HCT116 (cell line): Measurements from ENCODE around the gene SPATS2L. TPM values are rescaled to one million over a fixed set of nuclear protein-coding genes. Genes with fewer than 3 reads are reported as not detected.
A peak's percentile ranks its signal among the peaks of the same experiment; 100 is the strongest.

Experiments used
- ATAC-seq: fragments of 200-7000 bp; cut with Tn5 transposase; 2 replicates; pipeline ENCODE4 v1.9.1; 2020; ENCODE audit warnings: mild to moderate bottlenecking, moderate library complexity
- BruUV-seq: library from RNA; stranded (reverse); fragments of 400-500 nt; replicated peaks from 2 replicates; lab custom pipeline; 2021; lab: Mats Ljungman, UMichigan
- CTCF ChIA-PET: fragments of 300-600 bp; sonication (Branson Sonifier 250); formaldehyde crosslinking; loops from one replicate; lab custom pipeline; 2021; ENCODE audit warnings: antibody characterized with exemption; lab: Charles Lee
- POLR2A ChIA-PET: fragments of 300-600, 350-600 bp; sonication (Branson Sonifier 250); formaldehyde crosslinking; loops from one replicate; lab custom pipeline; 2021; ENCODE audit warnings: antibody characterized with exemption; lab: Charles Lee
- RAD21 ChIA-PET, 2 experiments: fragments of 300-600 bp; sonication (Branson Sonifier 250); formaldehyde crosslinking; loops; one replicate each; lab custom pipeline; 2023; ENCODE audit warnings: low total read pairs in 2 of 2; ENCODE audit not compliant: uncharacterized antibody in 2 of 2, unreplicated experiment in 2 of 2, low non-redundant PET in 1 of 2; lab: Charles Lee
- DNase-seq: peaks from one replicate; pipeline ENCODE4 v3.0.0-alpha.2; 2010; ENCODE audit warnings: low read depth, low spot score
- H2AFZ ChIP-seq: fragments of 200-600 bp; shearing (Covaris generic), sonication (generic); 2 replicates; pipeline ENCODE4 v1.6.1; 2017; ENCODE audit warnings: low read depth, mixed run types, mixed read lengths, antibody characterized with exemption, low read length; ENCODE audit not compliant: poor library complexity, severe bottlenecking
- H3K27ac ChIP-seq: 2 replicates; pipeline ENCODE4 v1.5.1; 2012; ENCODE audit warnings: low read depth, low read length
- H3K27me3 ChIP-seq: fragments of 200-600 bp; sonication (generic); 2 replicates; pipeline ENCODE4 v1.6.1; 2016; ENCODE audit warnings: mixed run types, low read length, mixed read lengths; ENCODE audit not compliant: insufficient read depth
- H3K36me3 ChIP-seq, 2 experiments: fragments of 200-500 bp in 1 of 2; fragments of 200-600 bp in 1 of 2; sonication (Bioruptor generic) in 1 of 2; sonication (generic) in 1 of 2; 2 replicates each; pipeline versions ENCODE4 v1.5.1 to v1.6.1; 2014 to 2016; ENCODE audit warnings: low read length in 2 of 2, inconsistent platforms in 1 of 2, mixed read lengths in 1 of 2, mixed run types in 1 of 2; ENCODE audit not compliant: insufficient read depth in 2 of 2, control insufficient read depth in 1 of 2
- H3K4me1 ChIP-seq, 2 experiments: fragments of 200-600 bp in 1 of 2; sonication (generic) in 1 of 2; 2 replicates each; pipeline versions ENCODE4 v1.5.1 to v1.6.1; 2012 to 2017; ENCODE audit warnings: low read length in 2 of 2, inconsistent platforms in 1 of 2, mild to moderate bottlenecking in 1 of 2, mixed read lengths in 1 of 2, mixed run types in 1 of 2, moderate library complexity in 1 of 2; ENCODE audit not compliant: insufficient read depth in 2 of 2, control insufficient read depth in 1 of 2
- H3K4me2 ChIP-seq: fragments of 200-600 bp; sonication (generic); 2 replicates; pipeline ENCODE4 v1.6.1; 2017; ENCODE audit warnings: mixed run types, low read length, mixed read lengths
- H3K4me3 ChIP-seq, 2 experiments: fragments of 200-600 bp in 1 of 2; sonication (generic) in 1 of 2; replicated peaks in 1 of 2; 2 replicates each; pipeline ENCODE4 v1.5.1; 2011 to 2016; ENCODE audit warnings: low read length in 2 of 2, control low read depth in 1 of 2, low read depth in 1 of 2, mild to moderate bottlenecking in 1 of 2, mixed read lengths in 1 of 2, mixed run types in 1 of 2
- H3K79me2 ChIP-seq: fragments of 200-600 bp; sonication (generic); 2 replicates; pipeline ENCODE4 v1.6.1; 2017; ENCODE audit warnings: mild to moderate bottlenecking, mixed run types, low read length, moderate library complexity, mixed read lengths; ENCODE audit not compliant: insufficient read depth
- H3K9ac ChIP-seq: fragments of 200-600 bp; sonication (generic); 2 replicates; pipeline ENCODE4 v1.6.1; 2016; ENCODE audit warnings: low read length, mixed read lengths
- H3K9me2 ChIP-seq: fragments of 200-600 bp; sonication (generic), shearing (Covaris generic); 2 replicates; pipeline ENCODE4 v1.6.1; 2017; ENCODE audit warnings: mixed run types, mild to moderate bottlenecking, moderate library complexity; ENCODE audit not compliant: insufficient read depth
- H3K9me3 ChIP-seq, 2 experiments: fragments of 200-500 bp in 1 of 2; fragments of 200-600 bp in 1 of 2; sonication (Bioruptor generic) in 1 of 2; sonication (generic) in 1 of 2; 2 replicates each; pipeline ENCODE4 v1.6.1; 2014 to 2017; ENCODE audit warnings: low read length in 2 of 2, mixed read lengths in 2 of 2, inconsistent platforms in 1 of 2, low read depth in 1 of 2, mild to moderate bottlenecking in 1 of 2, mixed run types in 1 of 2, moderate library complexity in 1 of 2; ENCODE audit not compliant: control insufficient read depth in 1 of 2, insufficient read depth in 1 of 2
- H4K20me1 ChIP-seq: fragments of 200-600 bp; sonication (generic), shearing (Covaris generic); 2 replicates; pipeline ENCODE4 v1.6.1; 2017; ENCODE audit warnings: mixed run types, mild to moderate bottlenecking, moderate library complexity; ENCODE audit not compliant: insufficient read depth
- CBX3 ChIP-seq: IDR thresholded peaks from 2 replicates; pipeline ENCODE4 v1.6.1; 2012; ENCODE audit warnings: low read depth
- FOSL1 ChIP-seq: IDR thresholded peaks from 2 replicates; pipeline ENCODE4 v1.6.1; 2012; ENCODE audit warnings: low read depth
- JUND ChIP-seq: IDR thresholded peaks from 2 replicates; pipeline ENCODE4 v1.6.1; 2012
- POLR2AphosphoS5 ChIP-seq: IDR thresholded peaks from 2 replicates; pipeline ENCODE4 v1.6.1; 2011; ENCODE audit warnings: mild to moderate bottlenecking, low read depth, low read length, moderate library complexity
- RAD21 ChIP-seq: IDR thresholded peaks from 2 replicates; pipeline ENCODE4 v1.6.1; 2012; ENCODE audit warnings: low read depth, mild to moderate bottlenecking
- SIN3A ChIP-seq: IDR thresholded peaks from 2 replicates; pipeline ENCODE4 v1.6.1; 2012; ENCODE audit warnings: low read depth
- SP1 ChIP-seq: IDR thresholded peaks from 2 replicates; pipeline ENCODE4 v1.6.1; 2012; ENCODE audit warnings: low read depth
- SRF ChIP-seq: IDR thresholded peaks from 2 replicates; pipeline ENCODE4 v1.6.1; 2012; ENCODE audit warnings: low read depth
- YY1 ChIP-seq: IDR thresholded peaks from 2 replicates; pipeline ENCODE4 v1.6.1; 2011; ENCODE audit warnings: low read length, low read depth, moderate library complexity, mild to moderate bottlenecking; ENCODE audit not compliant: insufficient replicate concordance; ENCODE audit errors: extremely low read depth
- intact Hi-C: fragments of 100-400 bp; cut with micrococcal nuclease; formaldehyde crosslinking; loops from 2 replicates; pipeline ENCODE4 v1.10.0; 2022
- total RNA-seq: library from RNA; stranded (reverse); gene quantifications from one replicate; pipeline ENCODE4 v1.2.1, GENCODE V29; 2021; ENCODE audit not compliant: unreplicated experiment
- TF ChIP-seq, protein P1 (sequence below), 3 experiments: fragments of 200-600 bp in 1 of 3; sonication (generic) in 1 of 3; IDR thresholded peaks in 2 of 3; conservative IDR thresholded peaks in 1 of 3; 2 replicates each; pipeline ENCODE4 v1.5.1; 2012 to 2017; ENCODE audit warnings: low read depth in 2 of 3, low read length in 2 of 3, antibody characterized with exemption in 1 of 3, borderline replicate concordance in 1 of 3, control low read depth in 1 of 3, mild to moderate bottlenecking in 1 of 3, mixed read lengths in 1 of 3, mixed run types in 1 of 3, moderate library complexity in 1 of 3; ENCODE audit not compliant: insufficient read depth in 1 of 3
- TF ChIP-seq, protein P2 (sequence below): IDR thresholded peaks from 2 replicates; pipeline ENCODE4 v1.6.1; 2011; ENCODE audit warnings: mild to moderate bottlenecking, low read length, moderate library complexity; ENCODE audit not compliant: insufficient replicate concordance; ENCODE audit errors: extremely low read depth
- TF ChIP-seq, protein P3 (sequence below): IDR thresholded peaks from 2 replicates; pipeline ENCODE4 v1.6.1; 2012

The SPATS2L gene
- total RNA-seq, 1 experiment from 2014 or later: 87.1 TPM

DNA sequence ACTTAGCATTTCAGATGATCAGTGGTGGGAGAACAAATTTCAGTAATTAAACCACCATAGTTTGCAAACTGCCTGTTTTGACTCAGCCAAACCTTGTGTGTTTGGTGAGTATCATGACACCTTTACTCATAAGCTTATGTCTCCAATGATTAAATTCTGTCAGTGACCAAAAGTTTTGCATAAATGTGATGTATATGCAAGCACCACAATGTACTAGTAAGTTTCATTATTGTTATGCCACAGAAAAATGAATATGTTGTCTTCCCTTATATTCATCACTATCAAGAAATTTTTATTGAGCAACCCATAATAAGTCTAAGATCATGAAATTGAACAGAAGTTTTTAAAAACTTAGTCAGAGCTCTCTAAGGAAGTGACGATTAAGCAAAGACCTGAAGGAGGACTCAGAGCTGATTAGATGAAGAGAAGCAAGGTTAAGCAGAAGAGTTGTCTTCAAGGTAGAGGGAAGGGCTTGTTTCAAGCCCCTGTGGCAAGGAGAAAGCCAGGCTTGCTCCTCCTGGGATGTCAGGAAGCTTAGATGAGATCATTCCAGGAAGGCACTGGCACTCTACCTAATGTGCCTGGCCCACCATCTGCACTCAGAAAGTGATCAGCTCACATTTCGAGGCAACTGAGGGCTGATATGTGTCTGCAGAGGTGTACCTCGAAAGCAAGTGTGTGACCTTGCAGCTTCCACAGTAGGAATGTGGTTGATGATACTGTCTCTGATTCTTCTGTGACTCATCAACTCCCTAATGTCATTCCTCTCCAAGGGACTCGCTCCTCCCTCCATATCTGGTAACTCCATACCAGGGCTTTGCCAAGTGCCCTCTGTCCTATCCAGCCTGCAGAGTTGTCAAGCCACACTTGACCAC lies 148.7 kb downstream of the SPATS2L start:
- DNase-seq (peak; percentile 28), ATAC-seq (peak; percentile 93)
- Histone ChIP-seq H2AFZ (no peak overlapping the region), H3K27ac (no peak overlapping the region), H3K27me3 (no peaks in the 10 kb centered on the region), H3K79me2 (no peaks in the 10 kb centered on the region), H3K4me2 (peak overlapping the region; percentile 44), H3K9ac (no peak overlapping the region), H3K9me2 (no peaks in the 10 kb centered on the region), H4K20me1 (no peaks in the 10 kb centered on the region), H3K4me3 (no peak overlapping the region), H3K4me1 (peaks cover 10 to 21% of the 10 kb centered on the region in 2 experiments), H3K9me3 (no peaks in the 10 kb centered on the region), H3K36me3 (0 out of 4 replicates have a peak, but pooled peaks cover 0 to 4% of the 10 kb centered on the region in 2 experiments)
- CTCF ChIA-PET: no interaction called here
- BruUV-seq: no TSS peak
- RAD21 ChIA-PET: no interaction called here
- POLR2A ChIA-PET: no interaction called here
- intact Hi-C loops: no loop called here
- TF ChIP-seq YY1 (no peak), SRF (peak; percentile 49; the same call in 1 of the 2 replicates), RAD21 (0 out of 2 replicates have a peak, but pooled peaks have one; percentile 7), SP1 (0 out of 2 replicates have a peak, but pooled peaks have one; percentile 38), SIN3A (no peak), POLR2AphosphoS5 (peak; percentile 36; the same call in 1 of the 2 replicates), CBX3 (no peak), JUND (peak; percentile 61; the same call in 1 of the 2 replicates), FOSL1 (peak; percentile 66)
- TF ChIP-seq, protein P1, sequence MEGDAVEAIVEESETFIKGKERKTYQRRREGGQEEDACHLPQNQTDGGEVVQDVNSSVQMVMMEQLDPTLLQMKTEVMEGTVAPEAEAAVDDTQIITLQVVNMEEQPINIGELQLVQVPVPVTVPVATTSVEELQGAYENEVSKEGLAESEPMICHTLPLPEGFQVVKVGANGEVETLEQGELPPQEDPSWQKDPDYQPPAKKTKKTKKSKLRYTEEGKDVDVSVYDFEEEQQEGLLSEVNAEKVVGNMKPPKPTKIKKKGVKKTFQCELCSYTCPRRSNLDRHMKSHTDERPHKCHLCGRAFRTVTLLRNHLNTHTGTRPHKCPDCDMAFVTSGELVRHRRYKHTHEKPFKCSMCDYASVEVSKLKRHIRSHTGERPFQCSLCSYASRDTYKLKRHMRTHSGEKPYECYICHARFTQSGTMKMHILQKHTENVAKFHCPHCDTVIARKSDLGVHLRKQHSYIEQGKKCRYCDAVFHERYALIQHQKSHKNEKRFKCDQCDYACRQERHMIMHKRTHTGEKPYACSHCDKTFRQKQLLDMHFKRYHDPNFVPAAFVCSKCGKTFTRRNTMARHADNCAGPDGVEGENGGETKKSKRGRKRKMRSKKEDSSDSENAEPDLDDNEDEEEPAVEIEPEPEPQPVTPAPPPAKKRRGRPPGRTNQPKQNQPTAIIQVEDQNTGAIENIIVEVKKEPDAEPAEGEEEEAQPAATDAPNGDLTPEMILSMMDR (IDR thresholded peaks at IDR 0.05 in 2 of 3, conservative IDR thresholded peaks at IDR 0.05 in 1 of 3; ENCODE audit: borderline replicate concordance in 1 of 3, insufficient read depth in 1 of 3, low read depth in 2 of 3, low read length in 2 of 3): no peak
- TF ChIP-seq, protein P2, sequence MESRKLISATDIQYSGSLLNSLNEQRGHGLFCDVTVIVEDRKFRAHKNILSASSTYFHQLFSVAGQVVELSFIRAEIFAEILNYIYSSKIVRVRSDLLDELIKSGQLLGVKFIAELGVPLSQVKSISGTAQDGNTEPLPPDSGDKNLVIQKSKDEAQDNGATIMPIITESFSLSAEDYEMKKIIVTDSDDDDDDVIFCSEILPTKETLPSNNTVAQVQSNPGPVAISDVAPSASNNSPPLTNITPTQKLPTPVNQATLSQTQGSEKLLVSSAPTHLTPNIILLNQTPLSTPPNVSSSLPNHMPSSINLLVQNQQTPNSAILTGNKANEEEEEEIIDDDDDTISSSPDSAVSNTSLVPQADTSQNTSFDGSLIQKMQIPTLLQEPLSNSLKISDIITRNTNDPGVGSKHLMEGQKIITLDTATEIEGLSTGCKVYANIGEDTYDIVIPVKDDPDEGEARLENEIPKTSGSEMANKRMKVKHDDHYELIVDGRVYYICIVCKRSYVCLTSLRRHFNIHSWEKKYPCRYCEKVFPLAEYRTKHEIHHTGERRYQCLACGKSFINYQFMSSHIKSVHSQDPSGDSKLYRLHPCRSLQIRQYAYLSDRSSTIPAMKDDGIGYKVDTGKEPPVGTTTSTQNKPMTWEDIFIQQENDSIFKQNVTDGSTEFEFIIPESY: no peak
- TF ChIP-seq, protein P3, sequence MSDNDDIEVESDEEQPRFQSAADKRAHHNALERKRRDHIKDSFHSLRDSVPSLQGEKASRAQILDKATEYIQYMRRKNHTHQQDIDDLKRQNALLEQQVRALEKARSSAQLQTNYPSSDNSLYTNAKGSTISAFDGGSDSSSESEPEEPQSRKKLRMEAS: peak; percentile 47; the same call in 1 of the 2 replicates
